22Rv1 (cell line): ENCODE data around the gene EIF5B.

ENCODE experiments used
- CTCF ChIP-seq: fragments of 450-650 bp; IDR thresholded peaks from 2 replicates; pipeline ENCODE4 v1.5.1; 2017; ENCODE audit warnings: mild to moderate bottlenecking
- ZFX ChIP-seq: fragments of 450-650 bp; IDR thresholded peaks from 2 replicates; pipeline ENCODE4 v1.6.1; 2017; ENCODE audit warnings: antibody characterized with exemption, borderline replicate concordance

- TF ChIP-seq CTCF = no peak
- TF ChIP-seq ZFX = no peak
These were observed 94.5 kb downstream of the EIF5B start for GRCh38 chr2:99431587-99432275.
